Fibroblast of lung (primary cell): ENCODE measurements around the gene RIT2. TPM values are rescaled to one million over a fixed set of nuclear protein-coding genes. Genes with fewer than 3 reads are reported as not detected.

Source experiments
- DNase-seq, 2 donors: peaks; one replicate each; pipeline versions ENCODE4 v3.0.0 to v3.0.0-alpha.2; 2010; ENCODE audit warnings: low read depth in 2 of 2
- H2AFZ ChIP-seq: 2 replicates; pipeline ENCODE4 v1.5.1; 2012; ENCODE audit warnings: low read length, control low read depth, inconsistent platforms
- H3K27ac ChIP-seq: 2 replicates; pipeline ENCODE4 v1.5.1; 2011; ENCODE audit warnings: low read length, control low read depth; ENCODE audit not compliant: insufficient read depth
- H3K27me3 ChIP-seq: 2 replicates; pipeline ENCODE4 v1.5.1; 2011; ENCODE audit warnings: mild to moderate bottlenecking, low read length; ENCODE audit not compliant: control insufficient read depth, insufficient read depth
- H3K36me3 ChIP-seq: 2 replicates; pipeline ENCODE4 v1.5.1; 2011; ENCODE audit warnings: low read length; ENCODE audit not compliant: control insufficient read depth, insufficient read depth
- H3K4me1 ChIP-seq: 2 replicates; pipeline ENCODE4 v1.5.1; 2011; ENCODE audit warnings: low read length; ENCODE audit not compliant: control insufficient read depth, insufficient read depth; ENCODE audit errors: extremely low read depth
- H3K4me2 ChIP-seq: 2 replicates; pipeline ENCODE4 v1.5.1; 2011; ENCODE audit warnings: low read length, control low read depth; ENCODE audit not compliant: insufficient read depth; ENCODE audit errors: extremely low read depth
- H3K4me3 ChIP-seq, 4 experiments: fragments of 200-600 bp in 1 of 4; sonication (generic) in 1 of 4; replicated peaks in 1 of 4; 2 replicates each; pipeline ENCODE4 v1.5.1; 2011 to 2016; ENCODE audit warnings: low read length in 4 of 4, low read depth in 3 of 4, mild to moderate bottlenecking in 3 of 4, control low read depth in 2 of 4, inconsistent platforms in 1 of 4, mixed read lengths in 1 of 4; ENCODE audit not compliant: insufficient read depth in 1 of 4; ENCODE audit errors: control extremely low read depth in 1 of 4
- H3K79me2 ChIP-seq: 2 replicates; pipeline ENCODE4 v1.5.1; 2012; ENCODE audit warnings: mild to moderate bottlenecking, low read length, inconsistent platforms; ENCODE audit not compliant: control insufficient read depth, insufficient read depth
- H3K9ac ChIP-seq: 2 replicates; pipeline ENCODE4 v1.5.1; 2011; ENCODE audit warnings: mild to moderate bottlenecking, low read length, control low read depth; ENCODE audit not compliant: insufficient read depth
- H3K9me3 ChIP-seq: 2 replicates; pipeline ENCODE4 v1.5.1; 2012; ENCODE audit warnings: low read depth, low read length; ENCODE audit not compliant: control insufficient read depth, insufficient read depth
- H4K20me1 ChIP-seq: 2 replicates; pipeline ENCODE4 v1.5.1; 2011; ENCODE audit warnings: low read length; ENCODE audit not compliant: control insufficient read depth, insufficient read depth; ENCODE audit errors: extremely low read depth
- EZH2 ChIP-seq: IDR thresholded peaks from 2 replicates; pipeline ENCODE4 v1.5.1; 2012; ENCODE audit warnings: low read length, control low read depth, mild to moderate bottlenecking; ENCODE audit errors: missing control alignments
- polyA plus RNA-seq, 2 donors: library from polyadenylated mRNA; depleted of rRNA in 1 of 2; stranded (reverse) in 1 of 2; unstranded in 1 of 2; fragments of >200 nt; gene quantifications; 2 replicates each; pipeline ENCODE4 v1.2.1, GENCODE V29; 2011 to 2012; ENCODE audit warnings: missing spikeins in 1 of 2
- total RNA-seq: library from RNA; depleted of rRNA; stranded (reverse); fragments of >200 nt; gene quantifications from 2 replicates; pipeline ENCODE4 v1.2.1, GENCODE V29; 2014
- TF ChIP-seq, protein P1 (sequence below), 2 donors: IDR thresholded peaks in 1 of 2; conservative IDR thresholded peaks in 1 of 2; 1 replicate in 1 of 2; 2 replicates in 1 of 2; pipeline ENCODE4 v1.5.1; 2011 to 2012; ENCODE audit warnings: low read length in 2 of 2, control low read depth in 1 of 2, inconsistent platforms in 1 of 2, low read depth in 1 of 2, mild to moderate bottlenecking in 1 of 2

Gene RIT2
- total and polyA plus RNA-seq, 2 donors (not counting 1 experiment from before 2014, with no cell fraction given) = not detected

DNA sequence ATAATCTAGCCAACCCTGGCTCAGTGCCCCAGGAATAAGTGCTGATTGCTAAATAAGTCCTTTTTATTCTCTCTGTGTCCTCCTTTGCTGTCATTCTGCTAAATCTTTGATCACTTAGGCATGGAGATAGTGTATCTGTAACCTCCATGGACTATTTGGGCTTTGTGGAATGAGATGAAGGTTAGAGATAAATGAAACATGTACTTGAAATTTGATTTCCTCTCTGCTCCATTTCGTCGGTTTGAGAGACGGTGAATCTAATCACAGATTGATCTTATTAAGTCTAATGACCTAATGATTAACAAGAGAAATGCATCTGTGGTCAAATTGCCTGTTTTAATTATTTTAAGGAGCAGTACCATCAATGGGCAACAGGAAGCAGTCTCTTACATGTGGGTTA is 159.2 kb downstream of the RIT2 start:
- no peak for DNase-seq
- TF ChIP-seq EZH2 = no peak
- TF ChIP-seq, protein P1, sequence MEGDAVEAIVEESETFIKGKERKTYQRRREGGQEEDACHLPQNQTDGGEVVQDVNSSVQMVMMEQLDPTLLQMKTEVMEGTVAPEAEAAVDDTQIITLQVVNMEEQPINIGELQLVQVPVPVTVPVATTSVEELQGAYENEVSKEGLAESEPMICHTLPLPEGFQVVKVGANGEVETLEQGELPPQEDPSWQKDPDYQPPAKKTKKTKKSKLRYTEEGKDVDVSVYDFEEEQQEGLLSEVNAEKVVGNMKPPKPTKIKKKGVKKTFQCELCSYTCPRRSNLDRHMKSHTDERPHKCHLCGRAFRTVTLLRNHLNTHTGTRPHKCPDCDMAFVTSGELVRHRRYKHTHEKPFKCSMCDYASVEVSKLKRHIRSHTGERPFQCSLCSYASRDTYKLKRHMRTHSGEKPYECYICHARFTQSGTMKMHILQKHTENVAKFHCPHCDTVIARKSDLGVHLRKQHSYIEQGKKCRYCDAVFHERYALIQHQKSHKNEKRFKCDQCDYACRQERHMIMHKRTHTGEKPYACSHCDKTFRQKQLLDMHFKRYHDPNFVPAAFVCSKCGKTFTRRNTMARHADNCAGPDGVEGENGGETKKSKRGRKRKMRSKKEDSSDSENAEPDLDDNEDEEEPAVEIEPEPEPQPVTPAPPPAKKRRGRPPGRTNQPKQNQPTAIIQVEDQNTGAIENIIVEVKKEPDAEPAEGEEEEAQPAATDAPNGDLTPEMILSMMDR (conservative IDR thresholded peaks at IDR 0.05 in 1 of 2, IDR thresholded peaks at IDR 0.05 in 1 of 2; ENCODE audit: low read depth in 1 of 2, low read length in 2 of 2) = no peak
- H3K9ac ChIP-seq = no peak overlapping the region
- H3K27me3 ChIP-seq = no peaks in the 10 kb centered on the region
- H3K79me2 ChIP-seq = no peaks in the 10 kb centered on the region
- H3K4me2 ChIP-seq = no peak overlapping the region
- no peaks in the 10 kb centered on the region for H3K36me3 ChIP-seq
- no peaks in the 10 kb centered on the region for H4K20me1 ChIP-seq
- no peaks in the 10 kb centered on the region for H3K9me3 ChIP-seq
- no peak overlapping the region for H3K4me3 ChIP-seq
- no peaks in the 10 kb centered on the region for H3K4me1 ChIP-seq
- H2AFZ ChIP-seq = no peak overlapping the region
- H3K27ac ChIP-seq = no peak overlapping the region

DNA sequence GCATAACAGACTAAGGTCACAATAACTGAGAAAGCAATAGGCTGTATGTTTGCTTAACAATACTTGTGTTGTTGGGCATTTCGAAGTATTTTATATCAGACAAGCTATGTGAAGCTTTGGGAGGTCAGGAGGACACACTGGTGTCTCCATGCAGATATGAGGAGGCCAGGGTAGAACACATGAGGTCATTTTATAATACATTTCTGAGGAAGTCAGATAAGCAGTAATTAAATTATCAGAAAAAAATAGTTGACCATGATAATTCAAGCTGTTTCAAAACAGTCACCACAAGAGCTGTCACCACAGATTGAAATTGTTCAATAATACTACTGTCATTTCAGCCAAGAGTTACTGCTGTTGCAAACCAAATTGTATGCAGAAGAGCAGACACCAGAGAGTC is 160.6 kb downstream of the RIT2 start:
- Histone ChIP-seq H3K79me2 (no peaks in the 10 kb centered on the region), H3K27ac (no peak overlapping the region), H4K20me1 (no peaks in the 10 kb centered on the region), H3K9ac (no peak overlapping the region), H3K4me3 (no peak overlapping the region), H3K9me3 (no peaks in the 10 kb centered on the region), H3K36me3 (no peaks in the 10 kb centered on the region), H2AFZ (no peak overlapping the region), H3K4me2 (no peak overlapping the region), H3K27me3 (no peaks in the 10 kb centered on the region), H3K4me1 (no peaks in the 10 kb centered on the region)
- TF ChIP-seq, protein P1 (conservative IDR thresholded peaks at IDR 0.05 in 1 of 2, IDR thresholded peaks at IDR 0.05 in 1 of 2; ENCODE audit: low read depth in 1 of 2, low read length in 2 of 2) = no peak
- no peak for TF ChIP-seq EZH2
- no peak for DNase-seq

DNA sequence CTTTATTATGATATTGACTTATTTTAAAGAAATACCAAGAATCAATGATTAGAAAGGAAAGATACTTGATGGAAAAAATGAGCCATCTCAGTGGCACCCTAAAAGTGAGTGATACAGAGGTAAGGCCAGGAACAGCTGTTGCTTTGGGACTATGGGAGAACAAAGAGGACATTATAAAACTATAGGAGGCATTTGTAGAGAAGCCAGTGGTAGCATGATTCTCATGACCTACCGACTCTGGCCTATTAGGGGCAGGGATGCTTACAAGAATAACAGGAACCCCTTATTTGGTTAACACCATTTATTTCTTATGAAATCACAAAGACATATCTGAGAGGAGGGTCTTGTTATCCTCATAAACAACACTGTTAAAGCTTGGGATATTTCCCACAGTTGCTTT is 162.2 kb downstream of the RIT2 start:
- Histone ChIP-seq H3K4me1 (no peaks in the 10 kb centered on the region), H3K9me3 (no peaks in the 10 kb centered on the region), H3K36me3 (no peaks in the 10 kb centered on the region), H3K4me3 (no peak overlapping the region), H4K20me1 (no peaks in the 10 kb centered on the region), H3K79me2 (no peaks in the 10 kb centered on the region), H3K9ac (no peak overlapping the region), H3K4me2 (no peak overlapping the region), H2AFZ (no peak overlapping the region), H3K27ac (no peak overlapping the region), H3K27me3 (no peaks in the 10 kb centered on the region)
- DNase-seq = no peak
- no peak for TF ChIP-seq EZH2
- TF ChIP-seq, protein P1 (conservative IDR thresholded peaks at IDR 0.05 in 1 of 2, IDR thresholded peaks at IDR 0.05 in 1 of 2; ENCODE audit: low read depth in 1 of 2, low read length in 2 of 2) = no peak
